MM.1S (cell line): Measurements from ENCODE around the gene CTU1.

Experiments used
- EZH2 ChIP-seq: fragments of 300-600 bp; sonication (generic); optimal IDR thresholded peaks from 2 replicates; pipeline ENCODE3; 2017; ENCODE audit warnings: low read depth, mild to moderate bottlenecking, antibody characterized with exemption, low read length, mixed read lengths
- TF ChIP-seq, protein P1 (sequence below): fragments of 300-600 bp; sonication (generic); IDR thresholded peaks from 2 replicates; pipeline ENCODE4 v1.5.1; 2016; ENCODE audit warnings: antibody characterized with exemption, low read length, mixed read lengths

DNA sequence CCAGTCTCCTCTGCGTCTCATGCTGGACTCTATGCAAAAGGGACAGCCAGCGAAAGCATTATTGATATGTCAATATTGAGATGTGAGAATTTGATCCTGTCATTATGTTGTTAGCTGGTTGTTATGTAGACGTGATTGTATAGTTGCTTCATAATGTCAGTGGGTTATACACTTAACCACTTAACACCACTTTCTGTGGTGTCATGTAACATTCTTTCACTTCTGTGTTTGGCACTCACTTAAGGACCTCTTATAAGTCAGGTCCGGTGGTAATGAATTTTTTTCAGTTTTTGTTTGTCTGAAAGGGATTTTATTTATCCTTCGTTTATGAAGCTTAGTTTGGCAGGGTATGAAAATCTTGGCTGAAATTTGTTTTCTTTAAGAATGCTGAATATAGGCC lies 26.8 kb upstream of the CTU1 start:
- TF ChIP-seq EZH2, result no peak
- TF ChIP-seq, protein P1, sequence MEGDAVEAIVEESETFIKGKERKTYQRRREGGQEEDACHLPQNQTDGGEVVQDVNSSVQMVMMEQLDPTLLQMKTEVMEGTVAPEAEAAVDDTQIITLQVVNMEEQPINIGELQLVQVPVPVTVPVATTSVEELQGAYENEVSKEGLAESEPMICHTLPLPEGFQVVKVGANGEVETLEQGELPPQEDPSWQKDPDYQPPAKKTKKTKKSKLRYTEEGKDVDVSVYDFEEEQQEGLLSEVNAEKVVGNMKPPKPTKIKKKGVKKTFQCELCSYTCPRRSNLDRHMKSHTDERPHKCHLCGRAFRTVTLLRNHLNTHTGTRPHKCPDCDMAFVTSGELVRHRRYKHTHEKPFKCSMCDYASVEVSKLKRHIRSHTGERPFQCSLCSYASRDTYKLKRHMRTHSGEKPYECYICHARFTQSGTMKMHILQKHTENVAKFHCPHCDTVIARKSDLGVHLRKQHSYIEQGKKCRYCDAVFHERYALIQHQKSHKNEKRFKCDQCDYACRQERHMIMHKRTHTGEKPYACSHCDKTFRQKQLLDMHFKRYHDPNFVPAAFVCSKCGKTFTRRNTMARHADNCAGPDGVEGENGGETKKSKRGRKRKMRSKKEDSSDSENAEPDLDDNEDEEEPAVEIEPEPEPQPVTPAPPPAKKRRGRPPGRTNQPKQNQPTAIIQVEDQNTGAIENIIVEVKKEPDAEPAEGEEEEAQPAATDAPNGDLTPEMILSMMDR, result no peak
